ENCODE measurements around the gene LMOD2.

DNA sequence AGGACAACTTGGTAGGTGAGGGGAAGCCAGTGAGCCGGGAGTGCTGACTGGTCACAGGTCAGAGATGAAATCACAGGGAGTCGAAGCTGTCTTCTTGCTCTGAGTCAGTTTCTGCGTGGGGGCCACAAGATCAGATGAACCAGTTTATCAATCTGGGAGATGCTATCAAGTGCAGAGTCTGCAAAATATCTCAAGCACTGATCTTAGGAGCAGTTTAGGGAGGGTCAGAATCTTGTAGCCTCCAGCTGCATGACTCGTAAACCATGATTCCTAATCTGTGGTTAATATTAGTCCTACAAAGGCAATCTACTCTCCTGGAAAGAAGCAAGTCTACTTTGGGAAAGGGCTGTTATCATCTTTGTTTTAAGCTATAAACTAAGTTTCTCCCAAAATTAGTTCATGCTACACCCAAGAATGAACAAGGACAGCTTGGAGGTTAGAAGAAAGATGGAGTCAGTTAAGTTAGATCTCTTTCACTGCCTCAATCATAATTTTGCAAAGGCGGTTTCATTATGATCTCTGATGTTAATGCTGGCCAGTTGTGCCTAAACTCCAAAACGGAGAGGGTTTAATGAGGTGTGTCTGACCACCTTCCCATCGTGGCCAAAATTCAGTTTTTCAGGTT is 8.4 kb upstream of the LMOD2 start:
- TF ChIP-seq, protein P1, sequence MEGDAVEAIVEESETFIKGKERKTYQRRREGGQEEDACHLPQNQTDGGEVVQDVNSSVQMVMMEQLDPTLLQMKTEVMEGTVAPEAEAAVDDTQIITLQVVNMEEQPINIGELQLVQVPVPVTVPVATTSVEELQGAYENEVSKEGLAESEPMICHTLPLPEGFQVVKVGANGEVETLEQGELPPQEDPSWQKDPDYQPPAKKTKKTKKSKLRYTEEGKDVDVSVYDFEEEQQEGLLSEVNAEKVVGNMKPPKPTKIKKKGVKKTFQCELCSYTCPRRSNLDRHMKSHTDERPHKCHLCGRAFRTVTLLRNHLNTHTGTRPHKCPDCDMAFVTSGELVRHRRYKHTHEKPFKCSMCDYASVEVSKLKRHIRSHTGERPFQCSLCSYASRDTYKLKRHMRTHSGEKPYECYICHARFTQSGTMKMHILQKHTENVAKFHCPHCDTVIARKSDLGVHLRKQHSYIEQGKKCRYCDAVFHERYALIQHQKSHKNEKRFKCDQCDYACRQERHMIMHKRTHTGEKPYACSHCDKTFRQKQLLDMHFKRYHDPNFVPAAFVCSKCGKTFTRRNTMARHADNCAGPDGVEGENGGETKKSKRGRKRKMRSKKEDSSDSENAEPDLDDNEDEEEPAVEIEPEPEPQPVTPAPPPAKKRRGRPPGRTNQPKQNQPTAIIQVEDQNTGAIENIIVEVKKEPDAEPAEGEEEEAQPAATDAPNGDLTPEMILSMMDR (IDR thresholded peaks at IDR 0.05), result no peak
- no peak for TF ChIP-seq POLR2A (IDR thresholded peaks at IDR 0.05)

Data from heart left ventricle (tissue), 13 donors.